C4-2B (cell line): ENCODE measurements around the gene AQP6.

ENCODE experiments used
- CTCF ChIP-seq: fragments of 450-650 bp; conservative IDR thresholded peaks from 2 replicates; pipeline ENCODE4 v1.5.1; 2017; ENCODE audit warnings: mild to moderate bottlenecking
- ZFX ChIP-seq: fragments of 450-650 bp; IDR thresholded peaks from 2 replicates; pipeline ENCODE4 v1.6.1; 2017

DNA sequence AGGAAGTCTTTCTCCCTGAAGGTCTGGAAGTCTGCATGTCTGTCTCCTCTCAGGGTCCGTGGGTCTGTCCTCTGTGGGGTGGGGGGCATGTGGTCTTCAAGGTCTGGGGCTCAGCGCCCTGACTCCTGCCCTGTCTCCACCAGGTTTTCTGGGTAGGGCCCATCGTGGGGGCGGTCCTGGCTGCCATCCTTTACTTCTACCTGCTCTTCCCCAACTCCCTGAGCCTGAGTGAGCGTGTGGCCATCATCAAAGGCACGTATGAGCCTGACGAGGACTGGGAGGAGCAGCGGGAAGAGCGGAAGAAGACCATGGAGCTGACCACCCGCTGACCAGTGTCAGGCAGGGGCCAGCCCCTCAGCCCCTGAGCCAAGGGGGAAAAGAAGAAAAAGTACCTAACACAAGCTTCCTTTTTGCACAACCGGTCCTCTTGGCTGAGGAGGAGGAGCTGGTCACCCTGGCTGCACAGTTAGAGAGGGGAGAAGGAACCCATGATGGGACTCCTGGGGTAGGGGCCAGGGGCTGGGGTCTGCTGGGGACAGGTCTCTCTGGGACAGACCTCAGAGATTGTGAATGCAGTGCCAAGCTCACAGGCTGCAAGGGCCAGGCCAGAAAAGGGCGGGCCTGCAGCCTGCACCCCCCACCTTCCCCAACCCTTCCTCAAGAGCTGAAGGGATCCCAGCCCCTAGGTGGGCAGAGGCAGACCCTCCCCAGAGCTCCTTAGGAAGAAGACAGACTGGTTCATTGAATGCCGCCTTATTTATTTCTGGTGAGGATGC lies 7.7 kb upstream of the AQP6 start:
- no peak for TF ChIP-seq CTCF
- no peak for TF ChIP-seq ZFX
